ENCODE results near the gene CD81.
"Not testable (repeated sequence)": the region's sequence is repeated elsewhere in the genome, so short reads cannot be mapped to it uniquely, and the experiment has no call there.

The CD81 gene

DNA sequence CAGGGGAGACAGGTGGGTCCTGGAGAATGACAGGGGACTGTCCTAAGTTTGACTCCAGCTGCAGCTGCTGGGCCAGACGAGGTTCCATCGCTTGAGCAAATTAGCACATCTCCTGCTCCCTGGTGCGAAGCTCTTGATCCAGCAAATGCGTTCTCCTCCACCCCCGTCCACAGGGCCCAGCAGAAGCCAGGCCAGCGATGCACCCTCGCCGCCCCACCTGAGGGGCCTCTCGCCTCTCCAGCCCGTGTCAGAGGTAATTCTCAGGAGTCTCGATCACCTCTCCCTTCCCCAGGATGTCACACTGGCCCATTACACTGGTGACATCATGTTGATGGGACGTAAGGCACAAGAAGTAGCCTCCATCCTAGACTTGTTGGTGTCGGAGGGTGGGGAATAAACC, 19.5 kb upstream of the CD81 start:
- DNase-seq, result not testable (repeated sequence)

DNA sequence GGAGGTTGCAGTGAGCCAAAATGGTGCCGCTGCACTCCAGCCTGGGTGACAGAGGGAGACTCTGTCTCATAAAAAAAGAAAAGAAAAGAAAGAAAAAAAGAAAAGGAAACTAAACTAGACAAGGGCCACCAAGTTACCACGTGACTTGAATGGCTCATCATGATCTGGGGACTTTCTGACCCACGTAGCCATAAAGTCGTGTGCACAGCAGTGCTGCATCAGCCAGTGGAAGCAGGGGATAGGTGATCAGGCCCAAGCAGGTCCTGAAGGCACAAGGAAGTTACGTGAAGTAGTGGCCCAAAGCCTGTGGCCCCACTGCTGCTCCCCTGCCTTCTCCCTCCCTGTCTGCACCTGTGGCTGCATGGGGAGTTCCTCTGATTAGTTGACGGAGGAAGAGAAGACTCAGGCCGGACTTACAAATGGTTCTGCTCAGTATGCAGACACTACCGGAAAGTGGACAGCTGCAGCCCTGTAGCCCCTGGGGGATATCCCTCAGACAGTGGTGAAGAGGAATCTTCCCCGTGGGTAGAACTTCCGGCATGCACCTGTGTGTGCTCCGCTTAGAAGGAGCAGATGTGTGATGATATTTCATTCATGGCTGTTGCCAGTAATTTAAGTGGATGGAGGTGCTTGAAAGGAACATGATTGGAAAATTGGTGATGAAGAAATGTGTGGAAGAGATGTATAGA, 18.2 kb upstream of the CD81 start:
- DNase-seq, result no peak

DNA sequence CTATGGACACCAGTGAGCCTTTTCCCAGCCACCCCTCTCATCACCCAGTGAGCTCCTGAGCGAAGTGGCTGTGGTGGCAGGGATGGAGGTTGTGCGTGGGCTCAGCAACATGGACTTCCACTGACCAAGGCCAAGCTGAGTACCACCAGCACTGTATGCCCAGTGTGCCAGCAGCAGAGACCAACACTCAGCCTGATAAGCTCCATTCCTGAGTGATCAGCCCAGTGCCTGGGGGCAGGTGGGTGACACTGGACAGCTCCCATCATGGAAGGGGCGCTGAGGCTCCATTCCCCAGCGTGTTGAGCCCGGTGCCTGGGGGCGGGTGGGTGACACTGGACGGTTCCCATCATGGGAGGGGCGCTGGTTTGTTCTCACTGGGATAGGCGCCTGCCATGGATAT, 17.6 kb upstream of the CD81 start:
- no peak for DNase-seq

DNA sequence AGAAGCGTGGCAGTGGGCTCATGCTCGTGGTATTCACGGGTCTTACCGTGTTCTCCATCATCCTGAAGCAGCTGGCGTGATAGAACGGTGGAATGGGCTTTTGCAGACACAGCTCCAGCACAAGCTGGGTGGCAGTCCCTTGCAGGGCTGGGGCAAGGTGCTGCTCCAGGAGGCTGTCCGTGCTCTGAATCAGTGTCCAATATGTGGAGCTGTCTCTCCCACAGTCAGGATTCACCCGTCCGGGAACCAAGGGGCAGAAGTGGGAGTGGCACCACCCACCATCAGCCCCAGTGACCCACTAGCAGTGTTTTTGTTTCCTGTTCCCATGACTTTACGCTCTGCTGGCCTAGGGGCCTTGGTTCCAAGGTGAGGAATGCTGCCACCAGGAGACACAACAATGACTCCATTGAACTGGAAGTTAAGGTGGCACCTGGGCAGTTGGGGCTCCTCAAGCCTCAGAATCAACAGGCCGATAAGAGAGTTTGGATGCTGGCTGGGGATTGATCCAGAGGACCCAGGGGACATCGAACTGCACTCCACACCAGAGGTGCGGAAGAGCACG, 16.9 kb upstream of the CD81 start:
- no peak for DNase-seq

DNA sequence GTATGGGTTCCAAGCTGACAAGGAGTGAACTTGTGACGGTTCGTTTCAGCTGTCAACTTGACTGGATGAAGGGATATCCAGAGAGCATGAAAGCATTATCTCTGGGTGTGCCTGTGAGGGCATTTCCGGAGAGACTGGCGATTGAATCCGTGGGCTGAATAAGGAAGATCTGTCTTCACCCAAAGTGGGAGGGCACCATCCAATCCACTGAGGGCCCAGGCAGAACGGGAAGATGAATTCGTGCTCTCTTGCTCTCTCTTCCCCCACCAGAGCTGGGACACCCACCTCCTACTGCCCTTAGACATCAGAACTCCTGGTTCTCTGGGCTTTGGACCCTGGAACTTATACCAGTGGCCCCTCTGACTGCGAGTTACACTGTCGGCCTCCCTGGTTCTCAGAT, 15.5 kb upstream of the CD81 start:
- DNase-seq, result no peak

DNA sequence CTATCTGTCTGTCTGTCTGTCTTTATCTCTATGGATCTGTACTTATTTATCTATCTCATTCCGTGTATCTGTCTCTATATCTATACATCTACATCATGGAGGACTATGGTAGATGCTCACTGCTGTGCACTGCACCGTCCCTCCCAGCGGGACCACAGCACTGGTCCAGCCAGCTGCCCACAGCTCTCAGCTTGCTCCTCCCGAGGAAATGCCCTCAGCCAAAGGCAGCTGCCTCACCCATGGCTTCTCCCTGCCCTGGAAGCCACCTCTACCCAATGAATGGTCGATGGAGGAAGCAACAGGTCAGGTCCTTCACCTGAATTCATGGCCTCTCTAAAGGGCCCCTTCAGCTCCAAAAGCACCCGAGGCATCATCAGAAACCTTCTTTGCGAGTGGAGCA, 14.7 kb upstream of the CD81 start:
- DNase-seq, result no peak

DNA sequence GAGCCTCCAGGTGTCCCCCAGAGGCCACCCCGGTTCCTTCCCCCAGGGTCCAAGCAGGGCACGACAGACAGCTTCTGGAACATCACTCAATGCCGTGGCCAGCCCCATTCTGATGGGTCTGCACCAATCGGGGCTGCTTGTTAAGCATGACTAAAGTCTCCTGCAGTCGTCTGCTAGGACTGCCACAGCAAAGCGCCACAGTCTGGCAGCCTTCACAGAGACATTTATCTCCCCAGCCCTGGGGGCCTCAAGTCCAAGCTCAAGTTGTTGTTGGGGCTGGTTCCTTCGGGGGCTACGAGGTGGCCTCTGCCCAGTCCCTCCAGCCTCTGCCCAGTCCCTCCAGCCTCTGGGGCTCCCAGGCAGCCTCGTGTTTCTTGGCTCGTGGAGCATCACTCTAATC, 14.0 kb upstream of the CD81 start:
- DNase-seq, result no peak

DNA sequence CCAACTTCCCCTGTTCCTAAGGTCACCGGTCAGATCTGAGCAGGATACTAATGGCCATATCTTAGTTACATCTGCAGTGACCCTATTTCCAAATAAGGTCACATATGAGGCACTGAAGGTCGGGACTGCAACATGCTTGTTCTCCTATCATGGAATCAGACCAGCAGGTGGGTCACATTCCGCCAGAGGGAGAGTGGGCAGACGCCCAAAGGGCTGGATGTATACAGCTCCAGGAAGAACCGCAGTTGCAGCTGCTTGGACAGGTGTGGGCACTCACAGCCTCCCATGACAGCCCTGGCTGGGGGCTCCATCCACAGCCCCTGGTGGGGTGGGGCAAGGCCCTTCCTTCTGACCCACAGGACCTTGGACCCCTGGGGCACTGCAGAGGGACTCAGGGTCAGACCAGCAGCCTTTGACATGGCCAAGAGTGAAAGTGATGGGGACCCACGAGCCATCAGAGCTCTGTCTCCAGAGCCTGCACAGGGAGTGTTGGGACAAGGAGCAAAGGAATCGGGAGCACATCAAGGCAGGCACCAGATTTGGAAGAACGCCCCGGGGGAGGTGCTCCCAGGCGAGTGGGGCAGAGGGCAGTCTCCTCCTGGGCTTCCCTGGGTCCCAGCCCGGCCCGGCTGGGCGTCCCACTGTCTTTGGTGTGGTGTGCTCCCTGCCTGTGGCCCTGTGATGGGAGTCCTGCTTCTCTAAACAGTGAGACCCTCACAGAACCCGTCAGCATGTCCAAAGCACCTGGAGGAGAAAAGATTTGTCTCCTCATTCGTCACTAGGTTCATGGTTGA, 13.3 kb upstream of the CD81 start:
- no peak for DNase-seq

DNA sequence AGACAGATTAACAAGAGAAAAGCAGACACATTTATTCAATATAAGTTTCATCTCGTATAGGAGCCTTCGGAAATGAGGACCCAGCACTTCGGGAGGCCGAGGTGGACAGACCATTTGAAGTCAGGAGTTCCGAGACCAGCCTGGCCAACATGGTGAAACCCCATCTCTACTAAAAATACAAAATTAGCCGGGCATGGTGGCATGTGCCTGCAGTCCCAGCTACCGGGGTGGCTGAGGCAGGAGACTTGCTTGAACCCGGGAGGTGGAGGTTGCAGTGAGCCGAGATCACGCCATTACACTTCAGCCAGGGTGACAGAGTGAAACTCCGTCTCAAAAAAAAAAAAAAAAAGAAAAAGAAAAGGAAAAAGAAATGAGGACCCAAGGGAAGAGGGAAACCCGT, 12.7 kb upstream of the CD81 start:
- DNase-seq, result not testable (repeated sequence)

DNA sequence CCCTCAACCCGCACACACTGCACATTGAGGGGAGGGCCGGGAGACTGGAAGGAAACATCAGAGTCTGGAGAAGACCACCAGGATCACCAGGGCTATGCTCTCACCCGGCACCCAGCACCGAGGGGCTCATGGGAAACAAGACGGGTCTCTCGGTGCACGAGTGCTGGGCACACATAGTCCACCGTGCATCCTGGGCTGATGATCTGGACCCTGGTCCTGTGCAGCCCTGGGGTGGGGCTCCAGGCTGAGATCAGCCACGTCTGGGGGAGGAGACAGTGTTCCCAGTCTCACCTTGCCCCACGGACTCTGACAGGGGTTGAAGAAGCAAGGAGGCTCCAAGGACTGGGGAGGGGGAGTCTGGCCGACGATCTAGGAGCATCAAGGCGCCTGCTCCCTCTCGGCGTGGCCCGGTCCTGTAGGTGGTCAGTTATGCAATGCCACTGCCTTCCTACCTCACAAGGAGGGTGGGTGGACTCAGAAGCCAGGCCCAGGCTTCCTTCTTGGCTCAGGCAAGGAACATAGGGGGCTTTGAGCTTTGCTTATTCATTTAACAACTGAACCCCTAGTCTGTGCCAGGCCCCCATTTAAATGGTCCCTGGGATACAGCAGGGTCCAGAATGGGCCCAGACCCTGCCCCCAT, 11.4 kb upstream of the CD81 start:
- no peak for DNase-seq

DNA sequence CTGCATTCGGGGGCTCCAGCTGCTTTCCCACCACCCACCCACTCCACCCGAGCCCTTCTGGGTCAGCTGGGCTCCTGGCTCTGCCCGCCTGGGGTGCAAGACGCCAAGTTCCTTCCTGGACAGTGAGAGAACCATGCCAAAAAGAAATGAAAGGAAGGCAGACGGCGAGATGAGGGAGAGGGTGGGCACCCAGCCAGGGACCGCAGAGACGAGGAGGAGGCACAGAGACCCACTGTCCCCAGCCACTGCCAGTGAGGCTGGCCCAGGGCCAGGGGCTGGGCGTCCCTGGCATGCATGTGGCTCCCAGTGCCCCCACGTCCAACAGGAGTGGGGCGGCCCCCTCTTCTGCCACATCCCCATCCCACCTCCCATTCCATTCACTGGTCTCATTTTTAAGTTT, 10.8 kb upstream of the CD81 start:
- DNase-seq, result no peak

DNA sequence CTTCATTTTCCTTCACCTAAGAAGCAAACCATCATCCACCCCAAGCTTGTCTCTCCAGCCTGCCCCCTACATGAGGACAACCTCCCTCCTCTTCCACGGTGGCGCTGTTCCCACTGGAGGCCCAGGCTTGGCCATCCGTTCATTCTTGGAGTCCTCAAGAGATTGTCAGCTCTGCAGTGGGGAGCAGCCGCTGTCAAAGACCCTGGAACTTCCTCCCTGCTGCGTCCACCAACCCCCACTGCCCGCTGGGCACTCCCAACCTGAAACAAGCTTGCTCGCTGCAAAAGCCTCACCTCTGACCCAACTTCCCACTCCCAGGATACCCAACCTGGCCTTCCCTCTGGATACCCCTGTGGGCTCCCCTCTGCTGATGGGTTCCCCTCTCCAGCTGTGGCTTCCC, 10.4 kb upstream of the CD81 start:
- DNase-seq, result no peak

DNA sequence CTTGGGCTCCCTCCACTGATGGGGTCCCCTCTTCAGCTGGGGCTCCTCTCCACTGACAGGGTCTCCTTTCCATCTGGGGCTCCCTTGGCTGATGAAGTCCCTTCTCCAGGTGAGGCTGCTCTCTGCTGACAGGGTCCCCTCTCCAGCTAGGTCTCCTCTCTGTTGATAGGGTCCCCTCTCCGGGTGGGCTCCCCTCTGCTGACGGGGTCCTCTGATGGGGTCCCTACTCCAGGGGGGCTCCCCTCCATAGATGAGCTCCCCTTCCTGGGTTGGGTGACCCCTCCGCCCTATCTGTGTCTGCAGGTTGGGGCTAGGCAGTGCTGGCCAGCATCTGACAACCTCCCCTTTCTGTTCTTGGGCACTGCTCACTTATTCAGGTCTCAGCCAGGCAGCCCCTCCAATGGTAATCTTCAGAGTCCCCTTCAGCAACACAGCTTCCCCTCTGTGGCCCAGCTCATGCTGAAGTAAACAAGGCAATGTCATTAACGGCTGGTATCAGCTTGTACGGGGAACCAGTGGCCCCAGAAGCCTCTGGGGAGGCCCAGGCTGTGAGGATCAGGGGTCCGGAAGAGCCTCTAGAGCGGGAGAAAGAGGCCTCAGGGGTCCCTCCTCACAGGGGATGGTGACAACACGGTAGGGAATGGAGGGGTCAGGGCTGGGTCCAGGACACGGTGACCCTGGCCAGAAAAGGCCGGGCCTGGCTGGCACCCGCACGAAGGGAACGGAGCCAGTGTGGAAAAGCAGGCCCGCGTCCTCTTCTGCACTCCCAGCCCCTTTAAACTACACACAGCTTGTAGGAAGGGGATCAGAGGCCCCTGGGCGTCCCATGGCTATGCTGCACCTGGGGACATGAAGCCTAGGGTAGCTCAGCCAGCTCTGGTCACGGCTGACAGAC, 9.6 kb upstream of the CD81 start:
- DNase-seq, result no peak

DNA sequence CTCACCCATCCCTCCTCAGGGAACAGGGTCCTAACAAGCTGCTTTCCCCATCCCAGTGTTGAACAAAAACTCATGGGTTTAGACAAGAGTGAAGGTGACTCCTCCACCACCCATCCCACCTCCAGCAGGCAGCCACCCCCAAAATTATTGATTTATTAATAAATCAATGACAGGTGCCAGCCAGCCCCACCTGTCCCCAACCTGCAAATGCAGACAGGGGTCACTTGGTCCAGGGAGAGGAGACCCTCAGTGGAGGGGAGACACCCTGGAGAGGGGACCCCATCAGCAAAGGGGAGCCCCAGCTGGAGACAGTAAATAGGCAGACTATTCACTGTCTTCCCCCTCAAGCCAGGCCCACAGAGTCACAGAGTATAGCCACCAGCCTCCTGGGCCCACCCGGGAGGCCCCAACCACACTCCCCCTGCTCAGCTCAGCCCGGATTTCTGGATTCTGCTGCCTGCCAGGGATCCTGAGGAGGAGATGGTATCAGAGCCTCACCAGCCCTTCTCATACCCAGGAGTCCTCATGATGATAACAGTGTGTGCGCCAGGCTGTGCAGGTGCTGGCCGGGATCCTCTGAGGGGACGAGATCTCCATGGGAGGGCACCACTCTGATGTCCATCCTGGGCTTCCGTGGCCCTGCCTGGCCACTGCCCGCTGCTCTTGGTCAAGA, 8.8 kb upstream of the CD81 start:
- DNase-seq, result no peak

DNA sequence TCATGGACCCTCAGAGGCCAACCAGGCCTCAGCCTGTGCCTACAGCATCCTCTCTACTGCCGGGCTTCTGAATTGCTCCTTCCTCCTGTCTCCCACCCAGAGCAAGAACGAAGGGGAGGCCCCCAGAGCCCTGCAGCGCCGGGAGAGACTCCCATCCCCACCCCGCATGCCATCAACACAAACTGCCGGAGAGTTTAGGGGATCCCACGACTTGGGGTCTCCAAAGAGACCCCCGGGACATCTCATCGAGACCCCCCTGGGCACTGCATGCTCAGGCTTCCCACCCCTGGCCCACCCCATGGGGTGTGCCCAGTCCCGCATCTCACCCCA, 8.3 kb upstream of the CD81 start:
- DNase-seq, result no peak

DNA sequence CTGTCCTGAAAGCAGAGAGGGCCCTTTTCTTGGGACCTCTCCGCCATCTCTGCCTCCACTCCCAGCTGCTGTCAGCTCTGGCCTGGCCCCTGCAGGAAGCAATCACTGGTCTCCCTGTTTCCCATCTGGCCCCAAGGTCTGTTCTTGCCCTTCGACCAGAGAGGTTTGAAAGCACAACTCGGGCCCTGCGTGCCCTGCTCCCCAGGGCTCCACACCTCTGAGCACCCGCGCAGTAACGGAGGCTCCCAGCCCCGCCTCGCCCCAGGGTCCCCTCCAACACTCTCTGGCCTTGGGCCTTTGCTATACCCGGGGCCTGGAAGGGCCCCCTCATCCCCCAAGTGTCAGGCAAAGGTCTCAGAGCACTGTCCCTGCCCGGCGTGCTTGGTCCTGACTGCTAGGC, 7.8 kb upstream of the CD81 start:
- DNase-seq, result no peak

DNA sequence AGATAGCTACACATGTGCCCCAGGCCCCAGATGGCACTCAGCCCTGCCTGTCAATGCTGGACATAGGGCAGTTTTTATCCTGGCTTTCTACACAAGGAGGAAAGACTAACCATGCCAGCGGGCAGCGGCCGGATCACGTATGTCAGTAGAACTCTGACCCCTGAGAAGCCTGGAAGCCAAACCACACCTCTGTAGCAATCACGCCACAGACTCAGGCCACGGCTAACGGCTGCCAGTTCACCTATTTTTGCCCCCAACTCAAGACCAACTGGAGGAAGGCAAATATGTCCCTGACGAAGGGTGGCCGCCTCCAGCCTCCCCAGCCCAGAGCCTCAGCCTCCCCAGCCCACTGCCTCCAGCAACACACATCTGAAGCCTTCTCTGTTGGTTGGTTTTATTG, 7.2 kb upstream of the CD81 start:
- no peak for DNase-seq

DNA sequence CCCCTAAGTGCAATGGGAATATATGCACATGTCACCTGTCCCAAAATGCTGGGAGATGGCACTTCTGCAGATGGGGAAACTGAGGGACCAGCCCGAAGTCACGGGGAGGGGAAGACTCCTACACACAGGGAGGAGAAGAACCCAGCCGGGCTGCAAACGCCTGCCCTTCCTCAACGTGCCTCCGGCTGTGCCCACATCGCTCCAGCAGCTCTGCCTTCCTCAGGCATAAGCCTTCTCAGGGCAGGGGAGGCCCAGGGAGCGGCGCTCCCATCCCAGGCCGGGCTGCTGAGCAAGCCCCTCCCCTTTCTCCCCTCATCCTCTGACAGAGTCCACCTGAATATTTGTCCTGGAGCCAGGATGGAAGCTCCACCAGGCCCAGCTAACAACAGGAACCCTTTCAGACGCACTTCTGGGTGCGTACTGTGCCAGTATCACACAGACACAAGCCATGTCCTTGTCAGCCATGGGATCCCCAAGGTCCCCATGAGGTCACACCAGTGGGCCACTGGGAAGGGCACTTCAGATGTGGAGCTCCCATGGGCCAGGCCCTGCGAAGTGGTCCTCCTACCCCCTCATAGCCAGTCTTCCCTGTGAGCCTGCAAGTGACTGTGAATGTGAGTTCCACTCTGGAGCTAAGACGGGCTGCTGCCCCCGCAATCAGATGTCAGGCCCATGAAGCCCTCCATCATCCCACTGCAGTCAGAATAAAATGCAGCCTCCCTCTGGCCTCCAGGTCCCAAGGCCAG, 2.5 kb upstream of the CD81 start:
- no peak for DNase-seq

DNA sequence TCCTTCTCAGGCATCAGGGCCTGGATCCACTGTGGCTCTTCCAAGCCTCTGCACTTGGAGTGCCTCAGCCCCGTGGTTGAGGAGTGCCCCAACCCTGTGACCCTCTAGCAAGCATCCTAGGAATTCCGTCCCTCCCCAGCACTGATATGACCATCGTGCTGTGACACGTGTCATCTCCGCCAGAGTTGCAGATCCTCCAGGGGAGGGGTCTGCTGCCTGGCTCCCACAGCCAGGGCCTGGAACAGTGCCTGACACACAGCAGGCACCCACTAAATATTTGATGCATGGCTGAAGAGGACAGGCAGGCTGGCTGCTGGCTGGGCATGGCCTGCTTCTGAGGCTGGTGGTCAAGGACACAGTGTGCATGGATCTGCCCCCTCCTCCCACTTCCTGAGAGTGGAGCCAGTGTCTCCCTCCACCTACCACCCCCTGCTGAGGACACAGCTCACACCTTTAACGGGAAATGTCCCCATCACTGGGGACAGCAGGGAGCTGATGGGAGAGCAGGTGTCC, 1.7 kb upstream of the CD81 start:
- no peak for DNase-seq

DNA sequence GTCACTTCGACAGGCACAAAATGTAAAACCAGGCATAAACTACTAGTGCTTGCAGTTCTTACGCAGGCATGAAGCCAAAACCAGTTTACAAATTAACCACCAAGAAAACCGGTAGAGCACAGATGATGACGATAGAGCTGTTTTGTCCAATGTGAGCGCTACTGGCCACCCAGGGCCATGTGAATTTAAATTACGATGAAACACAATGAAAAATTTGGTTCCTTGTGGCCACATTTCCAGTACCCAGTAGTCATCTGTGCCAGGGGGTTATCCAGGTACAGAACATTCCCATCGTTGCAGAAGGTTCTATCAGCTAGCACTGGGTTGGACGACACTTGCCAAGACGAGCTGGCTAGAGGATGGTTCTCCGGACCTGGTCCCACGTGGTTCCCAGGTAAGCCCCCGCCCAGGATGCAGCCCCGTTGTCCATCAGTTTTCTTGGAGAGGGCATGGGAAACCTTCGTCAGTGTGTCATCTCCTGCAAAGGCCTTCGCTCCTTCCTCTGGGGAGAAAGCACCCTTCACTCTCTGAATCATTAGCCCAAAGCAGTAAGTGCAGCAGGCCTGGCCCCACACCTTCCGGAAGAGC, 1.1 kb upstream of the CD81 start:
- DNase-seq, result no peak

Data from CD4-positive, alpha-beta T cell treated with Interleukin-17A for 4 hours (primary cell).